Urinary bladder (tissue), 4 donors: ENCODE measurements around the gene UST. TPM values are rescaled to one million over a fixed set of nuclear protein-coding genes. Genes with fewer than 3 reads are reported as not detected.

Experiments used
- DNase-seq: peaks from one replicate; pipeline ENCODE4 v3.0.0-alpha.2; 2015; ENCODE audit errors: extremely low spot score
- H3K27ac ChIP-seq: one replicate; pipeline ENCODE4 v1.5.1; 2013; ENCODE audit warnings: low read depth, mild to moderate bottlenecking, moderate library complexity
- H3K36me3 ChIP-seq: one replicate; pipeline ENCODE4 v1.6.1; 2013; ENCODE audit warnings: mild to moderate bottlenecking, moderate library complexity; ENCODE audit not compliant: insufficient read depth
- H3K4me1 ChIP-seq: one replicate; pipeline ENCODE4 v1.6.1; 2013; ENCODE audit warnings: mild to moderate bottlenecking, moderate library complexity; ENCODE audit not compliant: insufficient read depth
- H3K4me3 ChIP-seq: one replicate; pipeline ENCODE4 v1.5.1; 2013; ENCODE audit warnings: low read depth, low read length
- WGBS: extraction: QIAGEN DNeasy Blood & Tissue Kit; methylation state at CpG from one replicate; pipeline ENCODE4 v1.1.7; 2013; 5-methylcytosine and 5-hydroxymethylcytosine counted together
- polyA plus RNA-seq: library from polyadenylated mRNA; stranded (reverse); fragments of 200-250 nt; gene quantifications from one replicate; pipeline ENCODE4 v1.2.3, GENCODE V29; 2013
- total RNA-seq: library from RNA; depleted of rRNA; stranded (reverse); fragments of >200 nt; gene quantifications from one replicate; pipeline ENCODE4 v1.2.3, GENCODE V29; 2014
- donor health status: healthy with polysubstance abuse.
- donor health status: healthy.

The UST gene
- total and polyA plus RNA-seq, 2 donors, result 12.4 to 27.8 TPM

DNA sequence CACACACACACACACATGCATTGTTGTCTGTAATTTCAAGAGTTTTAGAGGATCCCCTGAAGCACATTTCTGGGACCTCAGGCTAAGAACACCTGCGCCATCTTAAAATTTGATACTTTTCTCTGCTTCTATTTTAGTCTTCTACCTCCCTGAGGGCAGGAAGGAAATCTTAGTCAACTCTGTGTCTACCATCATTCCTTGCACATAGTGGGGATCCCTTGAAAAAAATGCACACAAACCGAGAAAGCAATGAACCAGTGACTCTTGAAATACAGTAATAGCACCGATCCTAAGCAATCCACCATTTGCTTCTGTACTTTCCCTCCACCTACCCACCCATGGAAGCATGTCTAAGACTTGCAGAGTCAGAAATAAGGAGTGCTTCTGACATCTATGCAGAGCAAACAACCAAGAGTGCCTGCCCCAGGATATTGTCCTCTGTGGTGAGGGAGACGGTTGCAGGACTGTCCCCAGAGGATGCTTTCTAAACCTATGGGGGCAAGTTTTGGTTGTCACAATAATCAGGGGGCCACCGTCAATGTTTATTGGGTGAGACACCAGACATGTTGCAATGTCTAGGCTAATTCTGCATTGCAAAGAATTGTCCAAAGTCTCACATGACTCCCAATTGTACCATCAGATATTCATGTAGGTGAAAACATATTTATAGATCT is 362.7 kb downstream of the UST start:
- Histone ChIP-seq H3K27ac (no peak overlapping the region), H3K4me3 (no peak overlapping the region), H3K36me3 (no peaks in the 10 kb centered on the region), H3K4me1 (no peaks in the 10 kb centered on the region)
- DNase-seq, result no peak
- WGBS, result 93% methylated on average over 5 of the region's 5 CpGs

DNA sequence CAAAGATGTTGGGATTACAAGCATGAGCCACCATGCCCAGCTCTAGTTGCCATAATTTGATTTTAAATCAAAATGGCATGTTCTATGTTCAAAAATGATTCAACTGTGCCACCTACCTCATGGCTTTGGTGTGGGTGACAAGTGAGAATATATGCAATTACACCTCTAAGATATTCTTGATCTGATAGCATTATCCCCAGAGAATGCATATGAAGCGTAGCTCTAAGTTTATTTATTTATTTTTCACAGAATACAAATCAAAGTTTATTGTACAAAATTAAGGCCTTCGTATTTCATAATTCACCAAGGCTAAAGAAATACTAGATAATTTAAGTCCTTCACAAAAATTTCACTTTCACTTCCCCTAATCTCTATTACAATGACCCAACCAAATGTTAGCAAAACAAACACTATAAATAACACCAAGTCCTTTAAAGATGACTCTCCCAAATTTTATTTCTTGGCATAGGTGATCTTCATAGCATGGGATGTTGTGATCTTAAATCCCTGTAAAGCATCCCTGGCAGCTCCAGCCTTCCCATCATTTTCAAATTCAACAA is 364.8 kb downstream of the UST start:
- DNase-seq, result no peak
- WGBS, result 94% methylated on average over 2 of the region's 2 CpGs

DNA sequence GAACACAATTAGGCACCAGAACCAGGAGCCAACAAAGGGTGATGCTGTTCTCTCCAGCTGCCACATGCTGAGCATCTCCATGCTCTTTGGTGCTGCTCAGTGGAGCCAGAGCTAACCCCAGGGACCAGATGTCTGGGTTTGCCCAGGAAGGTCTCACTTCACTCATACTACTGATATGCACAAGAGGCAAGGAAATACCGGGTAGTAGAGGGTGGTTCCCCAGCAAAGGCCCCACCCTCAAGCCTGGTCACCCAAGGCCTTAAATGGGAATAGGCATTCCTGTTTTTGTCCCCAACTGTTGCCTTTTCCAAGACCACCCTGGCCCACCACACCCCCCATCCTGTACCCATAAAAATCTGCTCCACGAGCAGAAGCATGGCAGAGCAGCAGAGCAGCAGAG is 366.1 kb downstream of the UST start:
- no peaks in the 10 kb centered on the region for H3K4me1 ChIP-seq
- H3K27ac ChIP-seq, result no peak overlapping the region
- no peak for DNase-seq
- no peaks in the 10 kb centered on the region for H3K36me3 ChIP-seq
- WGBS, result 97% methylated on average over 2 of the region's 2 CpGs
- no peak overlapping the region for H3K4me3 ChIP-seq

More for the DNA sequence above, 364.8 kb downstream of the UST start:
- H3K27ac ChIP-seq, result no peak overlapping the region
- H3K4me1 ChIP-seq, result no peaks in the 10 kb centered on the region
- no peaks in the 10 kb centered on the region for H3K36me3 ChIP-seq
- no peak overlapping the region for H3K4me3 ChIP-seq

DNA sequence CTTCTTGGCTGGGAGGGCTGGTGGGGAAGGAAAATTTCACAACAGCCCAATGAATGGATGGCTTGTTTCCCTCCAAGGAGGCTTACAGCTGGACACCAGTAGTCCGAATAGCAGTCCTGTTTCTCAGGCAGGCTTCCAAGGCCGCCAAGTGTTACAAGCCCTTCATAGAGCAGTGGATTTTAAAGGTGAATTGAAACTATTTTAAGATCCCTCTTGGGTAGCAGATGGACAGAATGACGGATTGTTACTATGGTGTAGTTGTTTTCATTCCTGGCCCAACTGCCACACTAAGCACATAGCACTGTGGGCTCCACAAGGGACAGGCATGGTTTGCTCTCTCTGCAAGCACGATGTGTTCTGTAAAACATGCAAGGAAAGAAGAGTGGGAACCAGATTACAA is 367.3 kb downstream of the UST start:
- no peak for DNase-seq
- H3K27ac ChIP-seq, result no peak overlapping the region
- 85% methylated on average over 4 of the region's 4 CpGs for WGBS
- no peaks in the 10 kb centered on the region for H3K36me3 ChIP-seq
- H3K4me3 ChIP-seq, result no peak overlapping the region
- H3K4me1 ChIP-seq, result no peaks in the 10 kb centered on the region

DNA sequence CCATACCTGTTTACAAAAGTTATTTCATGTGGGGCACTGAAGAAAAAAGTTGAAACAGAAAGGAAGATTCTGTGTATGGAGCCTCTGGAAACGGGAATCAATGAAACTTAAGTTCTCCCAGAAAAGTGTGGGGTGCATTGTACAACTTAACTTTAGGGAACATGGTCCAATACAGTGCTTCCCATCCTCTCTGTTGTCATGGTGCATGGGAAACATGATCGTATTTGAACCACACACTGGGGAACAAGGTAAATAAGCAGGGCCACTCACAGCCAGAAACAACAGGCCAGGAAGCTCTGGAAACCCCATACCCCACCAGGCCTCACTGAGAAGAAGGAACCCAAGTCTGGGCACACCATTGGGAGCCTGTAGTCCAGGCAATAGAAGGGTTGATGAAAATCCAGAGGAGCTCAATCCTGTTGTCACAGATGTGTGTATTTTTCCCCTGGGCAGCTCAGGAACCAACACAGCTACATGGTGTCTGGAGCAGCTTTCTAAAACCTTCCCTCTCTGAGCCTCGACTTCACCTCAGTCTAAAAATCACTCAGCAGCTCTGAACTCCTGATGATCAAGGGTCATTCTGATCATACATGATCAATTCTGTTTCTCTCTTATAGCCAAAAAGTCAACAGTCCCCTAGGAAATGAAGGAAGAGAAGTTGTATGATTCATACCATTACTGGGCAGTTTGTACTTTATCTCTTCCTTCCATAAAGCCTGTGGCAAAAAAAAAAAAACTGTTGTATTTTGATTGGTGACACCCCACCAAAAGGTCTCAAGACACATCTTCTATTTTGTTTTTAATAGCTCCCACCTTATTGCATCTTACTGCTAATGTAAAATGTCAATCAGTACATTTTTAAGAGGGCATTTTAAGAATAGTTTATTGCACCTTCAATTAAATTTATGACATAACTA is 372.2 kb downstream of the UST start:
- 88% methylated on average over 3 of the region's 3 CpGs for WGBS
- Histone ChIP-seq H3K4me3 (no peak overlapping the region), H3K36me3 (no peaks in the 10 kb centered on the region), H3K27ac (no peak overlapping the region), H3K4me1 (no peaks in the 10 kb centered on the region)
- DNase-seq, result no peak

DNA sequence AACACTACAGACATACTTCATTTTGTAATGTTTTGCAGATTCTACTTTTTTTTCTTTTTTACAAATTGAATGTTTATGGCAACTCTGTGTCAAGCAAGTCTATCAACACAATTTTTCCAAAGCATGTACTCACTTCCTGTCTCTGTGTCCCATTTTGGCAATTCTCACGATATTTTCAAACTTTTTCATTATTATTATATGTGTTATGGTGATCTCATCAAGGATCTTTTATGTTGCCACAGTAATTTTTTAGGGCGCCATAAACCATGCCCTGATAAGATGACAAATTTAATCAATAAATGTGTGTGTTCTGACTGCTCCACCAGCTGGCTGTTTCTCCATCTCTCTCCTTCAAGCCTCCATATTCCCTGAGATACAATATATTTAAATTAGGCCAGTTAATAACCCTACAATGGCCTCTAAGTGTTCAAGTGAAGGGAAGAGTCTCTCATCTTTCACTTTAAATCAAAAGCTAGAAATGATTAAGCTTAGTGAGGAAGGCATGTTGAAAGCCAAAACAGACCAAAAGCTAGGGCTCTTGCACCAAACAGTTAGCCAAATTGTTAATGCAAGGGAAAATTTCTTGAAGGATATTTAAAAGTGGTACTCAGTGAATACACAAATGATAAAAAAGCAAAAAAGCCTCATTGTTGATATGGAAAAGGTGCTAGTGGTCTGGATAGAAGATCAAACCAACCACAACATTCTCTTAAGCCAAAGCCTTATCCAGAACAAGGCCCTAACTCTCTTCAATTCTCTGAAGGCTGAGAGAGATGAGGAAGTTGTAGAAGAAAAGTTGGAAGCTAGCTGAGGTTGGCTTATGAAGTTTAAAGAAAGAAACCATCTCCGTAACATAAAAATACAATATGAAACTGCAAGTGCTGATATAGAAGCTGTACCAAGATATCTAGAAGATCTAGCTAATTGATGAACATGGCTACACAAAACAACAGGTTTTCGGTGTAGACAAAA is 376.3 kb downstream of the UST start:
- Histone ChIP-seq H3K36me3 (no peaks in the 10 kb centered on the region), H3K27ac (no peak overlapping the region), H3K4me3 (no peak overlapping the region), H3K4me1 (no peaks in the 10 kb centered on the region)
- no peak for DNase-seq
- WGBS, result 69% methylated on average over 4 of the region's 4 CpGs

DNA sequence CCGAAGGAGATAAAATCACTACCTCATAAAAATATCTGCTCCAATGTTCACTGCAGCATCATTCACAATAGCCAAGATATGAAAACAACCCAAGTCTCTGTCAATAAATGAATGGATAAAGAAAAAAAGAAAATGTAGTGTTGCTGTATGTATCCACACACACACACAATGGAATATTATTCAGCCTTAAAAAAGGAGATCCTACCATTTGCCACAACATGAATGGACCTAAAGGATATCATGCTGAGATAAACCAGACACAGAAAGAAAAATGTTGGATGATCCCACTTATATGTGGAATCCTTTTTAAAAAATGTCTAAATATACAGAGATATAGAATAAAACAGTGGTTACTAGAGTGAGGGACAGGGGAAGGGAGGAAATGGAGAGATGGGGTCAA is 378.5 kb downstream of the UST start:
- Histone ChIP-seq H3K36me3 (no peaks in the 10 kb centered on the region), H3K27ac (no peak overlapping the region), H3K4me3 (no peak overlapping the region), H3K4me1 (peaks cover 1% of the 10 kb centered on the region)
- WGBS, result 91% methylated on average over 1 of the region's 1 CpG
- no peak for DNase-seq
